HL-60 (cell line): ENCODE data around the gene FOCAD.

Experiments
- DNase-seq, 2 experiments: peaks; one replicate each; pipeline ENCODE4 v3.0.0-alpha.2; 2010 to 2020; ENCODE audit warnings: low read depth in 1 of 2, low spot score in 1 of 2
- H3K27ac ChIP-seq: fragments of 250-450 bp; sonication (Bioruptor Pico); replicated peaks from 2 replicates; pipeline ENCODE4 v1.5.1; 2020; ENCODE audit warnings: mild to moderate bottlenecking, moderate library complexity
- H3K27me3 ChIP-seq: fragments of 250-450 bp; sonication (Bioruptor Pico); 2 replicates; pipeline ENCODE4 v1.5.1; 2021; ENCODE audit warnings: mild to moderate bottlenecking, moderate library complexity; ENCODE audit not compliant: insufficient read depth, poor library complexity, severe bottlenecking
- H3K4me3 ChIP-seq: replicated peaks from 2 replicates; pipeline ENCODE4 v1.5.1; 2011; ENCODE audit warnings: mild to moderate bottlenecking, control low read depth, low read length; ENCODE audit not compliant: insufficient read depth
- CTCF ChIP-seq: IDR thresholded peaks from one replicate; pipeline ENCODE4 v1.5.1; 2011; ENCODE audit warnings: low read length, control low read depth, inconsistent platforms; ENCODE audit not compliant: insufficient read depth
- GABPA ChIP-seq: IDR thresholded peaks from 2 replicates; pipeline ENCODE4 v1.6.1; 2012; ENCODE audit warnings: low read depth
- POLR2AphosphoS5 ChIP-seq: IDR thresholded peaks from 2 replicates; pipeline ENCODE4 v1.6.1; 2012; ENCODE audit warnings: low read depth
- REST ChIP-seq: IDR thresholded peaks from 2 replicates; pipeline ENCODE4 v1.6.1; 2012; ENCODE audit warnings: low read depth; ENCODE audit not compliant: insufficient replicate concordance
- SPI1 ChIP-seq: IDR thresholded peaks from 2 replicates; pipeline ENCODE4 v1.6.1; 2012; ENCODE audit warnings: low read depth, mild to moderate bottlenecking, borderline replicate concordance

FOCAD gene

GRCh38 chr9:20838218-20838617 is 154.2 kb downstream of the FOCAD start:
- no peak for TF ChIP-seq REST
- no peak for TF ChIP-seq GABPA
- TF ChIP-seq SPI1, result no peak
- no peak for TF ChIP-seq CTCF
- no peak for TF ChIP-seq POLR2AphosphoS5
- H3K4me3 ChIP-seq, result no peak overlapping the region
- H3K27me3 ChIP-seq, result no peaks in the 10 kb centered on the region
- no peak overlapping the region for H3K27ac ChIP-seq
- DNase-seq, result no peak

- Histone ChIP-seq H3K4me3 (no peak overlapping the region), H3K27me3 (no peaks in the 10 kb centered on the region), H3K27ac (no peak overlapping the region)
- no peak for TF ChIP-seq SPI1
- no peak for TF ChIP-seq REST
- no peak for TF ChIP-seq POLR2AphosphoS5
- no peak for TF ChIP-seq CTCF
- TF ChIP-seq GABPA, result no peak
- no peak for DNase-seq
Observed at GRCh38 chr9:20844916-20845315, 160.9 kb downstream of the FOCAD start.

- no peaks in the 10 kb centered on the region for H3K27me3 ChIP-seq
- H3K4me3 ChIP-seq, result no peak overlapping the region
- TF ChIP-seq REST (no peak), POLR2AphosphoS5 (no peak), GABPA (no peak), CTCF (no peak), SPI1 (no peak)
- no peak overlapping the region for H3K27ac ChIP-seq
- DNase-seq, result no peak
Observed at GRCh38 chr9:20848490-20848889, 164.4 kb downstream of the FOCAD start.
